Activated T-helper 1 cell treated with anti-CD3 and anti-CD28 coated beads, Interleukin-12 subunit alpha, Interleukin-12 subunit beta, Interleukin-2, Interleukin-4 antibody, amounts not matched to agents 30 ng/mL and 10 ng/mL and 1 ng/mL, durations not matched to agents 14 hours and 24 hours and 36 hours (primary cell): Measurements from ENCODE around the gene ITGB5. TPM values are rescaled to one million over a fixed set of nuclear protein-coding genes. Genes with fewer than 3 reads are reported as not detected.

Source experiments
- DNase-seq: peaks from one replicate; pipeline ENCODE4 v3.0.0; 2021; ENCODE audit warnings: low spot score
- H3K27ac Mint-ChIP-seq: one replicate; pipeline ENCODE4 v1.8.0; 2021; ENCODE audit warnings: mild to moderate bottlenecking, mixed read lengths
- H3K27me3 Mint-ChIP-seq: one replicate; pipeline ENCODE4 v1.8.0; 2022; ENCODE audit warnings: mild to moderate bottlenecking, moderate library complexity, mixed read lengths; ENCODE audit not compliant: insufficient read depth
- H3K36me3 Mint-ChIP-seq: one replicate; pipeline ENCODE4 v1.8.0; 2021; ENCODE audit warnings: low read depth, mixed read lengths
- H3K4me1 Mint-ChIP-seq: one replicate; pipeline ENCODE4 v1.8.0; 2021; ENCODE audit warnings: low read depth, mixed read lengths
- H3K4me3 Mint-ChIP-seq: one replicate; pipeline ENCODE4 v1.8.0; 2021; ENCODE audit warnings: mild to moderate bottlenecking, moderate library complexity, mixed read lengths
- H3K9me3 Mint-ChIP-seq: one replicate; pipeline ENCODE4 v1.8.0; 2021; ENCODE audit warnings: mixed read lengths
- intact Hi-C: fragments of 100-400 bp; cut with micrococcal nuclease; formaldehyde crosslinking; loops from one replicate; pipeline ENCODE4 v1.15.1; 2024
- total RNA-seq: library from RNA; stranded (reverse); gene quantifications from 2 replicates; pipeline ENCODE4 v1.2.3, GENCODE V29; 2022

Gene ITGB5
- total RNA-seq, 1 donor from 2014 or later: 2.2 TPM

GRCh38 chr3:124867511-124867910, 19.7 kb downstream of the ITGB5 start:
- Mint-ChIP-seq H3K4me1 (no peaks in the 10 kb centered on the region), H3K9me3 (no peaks in the 10 kb centered on the region), H3K36me3 (no peaks in the 10 kb centered on the region), H3K27me3 (peaks cover 23% of the 10 kb centered on the region), H3K4me3 (no peak overlapping the region), H3K27ac (no peak overlapping the region)
- intact Hi-C loops: no loop called here
- no peak for DNase-seq

- Mint-ChIP-seq H3K4me1 (no peaks in the 10 kb centered on the region), H3K27ac (no peak overlapping the region)
- no peak for DNase-seq
These were observed 25.2 kb downstream of the ITGB5 start for GRCh38 chr3:124862006-124862405.

DNA sequence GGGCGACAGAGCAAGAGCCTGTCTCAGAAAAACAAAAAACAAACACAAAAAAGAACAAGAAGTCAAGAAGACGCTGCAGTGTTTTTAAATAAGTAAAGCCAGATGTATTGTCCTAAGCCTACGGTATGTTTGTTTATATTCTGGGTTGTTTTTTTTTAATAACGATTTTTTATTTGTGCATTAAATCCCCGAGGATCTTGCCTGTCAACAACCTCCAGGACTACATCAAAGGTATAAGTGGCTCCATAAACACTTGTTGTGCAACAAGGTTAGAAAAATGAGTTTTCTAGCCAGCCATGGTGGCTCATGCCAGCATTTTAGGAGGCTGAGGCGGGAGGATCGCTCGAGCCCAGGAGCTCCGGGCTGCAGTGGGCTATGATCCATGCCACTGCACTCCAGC, 26.1 kb downstream of the ITGB5 start:
- no peaks in the 10 kb centered on the region for H3K9me3 Mint-ChIP-seq
- H3K4me1 Mint-ChIP-seq: no peaks in the 10 kb centered on the region
- intact Hi-C loops: no loop called here
- DNase-seq: no peak
- no peak overlapping the region for H3K27ac Mint-ChIP-seq
- H3K36me3 Mint-ChIP-seq: no peaks in the 10 kb centered on the region
- peaks cover 21% of the 10 kb centered on the region for H3K27me3 Mint-ChIP-seq
- H3K4me3 Mint-ChIP-seq: no peak overlapping the region

More at GRCh38 chr3:124862006-124862405, 25.2 kb downstream of the ITGB5 start:
- no peaks in the 10 kb centered on the region for H3K9me3 Mint-ChIP-seq
- peaks cover 22% of the 10 kb centered on the region for H3K27me3 Mint-ChIP-seq
- H3K36me3 Mint-ChIP-seq: no peaks in the 10 kb centered on the region
- intact Hi-C loops: no loop called here
- H3K4me3 Mint-ChIP-seq: no peak overlapping the region

DNA sequence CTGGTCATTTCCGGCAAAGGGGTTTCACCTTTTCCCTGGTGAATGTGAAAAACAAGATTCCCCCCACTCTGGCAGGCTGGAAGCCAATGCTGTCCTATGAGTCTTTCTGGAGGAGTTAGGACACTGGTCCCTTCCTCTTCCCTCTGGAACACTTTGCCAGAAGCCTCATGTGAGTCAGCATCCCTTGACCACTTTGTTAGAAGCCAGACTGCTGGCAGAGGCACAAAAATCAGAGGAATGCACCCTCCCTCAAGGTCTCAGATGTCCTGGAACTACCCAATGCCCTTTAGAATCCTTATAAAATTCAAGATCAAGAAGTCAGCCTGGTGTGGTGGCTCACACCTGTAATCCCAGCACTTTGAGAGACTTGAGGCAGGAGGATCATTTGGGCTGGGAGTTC, 26.6 kb downstream of the ITGB5 start:
- H3K36me3 Mint-ChIP-seq: no peaks in the 10 kb centered on the region
- no peak overlapping the region for H3K4me3 Mint-ChIP-seq
- H3K27me3 Mint-ChIP-seq: peaks cover 20% of the 10 kb centered on the region
- H3K27ac Mint-ChIP-seq: no peak overlapping the region
- no peaks in the 10 kb centered on the region for H3K4me1 Mint-ChIP-seq
- no peaks in the 10 kb centered on the region for H3K9me3 Mint-ChIP-seq
- intact Hi-C loops: no loop called here
- no peak for DNase-seq

GRCh38 chr3:124859025-124859424, 28.1 kb downstream of the ITGB5 start:
- Mint-ChIP-seq H3K27ac (no peak overlapping the region), H3K36me3 (no peaks in the 10 kb centered on the region), H3K4me1 (no peaks in the 10 kb centered on the region), H3K27me3 (peaks cover 13% of the 10 kb centered on the region), H3K4me3 (no peak overlapping the region), H3K9me3 (no peaks in the 10 kb centered on the region)
- DNase-seq: no peak
- intact Hi-C loops: no loop called here

- no peaks in the 10 kb centered on the region for H3K9me3 Mint-ChIP-seq
- intact Hi-C loops: no loop called here
These were observed 28.9 kb downstream of the ITGB5 start for GRCh38 chr3:124858275-124858674.

GRCh38 chr3:124856677-124857076, 30.5 kb downstream of the ITGB5 start:
- Mint-ChIP-seq H3K4me3 (no peak overlapping the region), H3K9me3 (no peaks in the 10 kb centered on the region), H3K36me3 (no peaks in the 10 kb centered on the region), H3K27ac (no peak overlapping the region), H3K27me3 (peaks cover 12% of the 10 kb centered on the region), H3K4me1 (no peaks in the 10 kb centered on the region)
- intact Hi-C loops: no loop called here
- no peak for DNase-seq

More at GRCh38 chr3:124858275-124858674, 28.9 kb downstream of the ITGB5 start:
- Mint-ChIP-seq H3K36me3 (no peaks in the 10 kb centered on the region), H3K4me3 (no peak overlapping the region), H3K27me3 (peaks cover 15% of the 10 kb centered on the region), H3K27ac (no peak overlapping the region), H3K4me1 (no peaks in the 10 kb centered on the region)
- no peak for DNase-seq

DNA sequence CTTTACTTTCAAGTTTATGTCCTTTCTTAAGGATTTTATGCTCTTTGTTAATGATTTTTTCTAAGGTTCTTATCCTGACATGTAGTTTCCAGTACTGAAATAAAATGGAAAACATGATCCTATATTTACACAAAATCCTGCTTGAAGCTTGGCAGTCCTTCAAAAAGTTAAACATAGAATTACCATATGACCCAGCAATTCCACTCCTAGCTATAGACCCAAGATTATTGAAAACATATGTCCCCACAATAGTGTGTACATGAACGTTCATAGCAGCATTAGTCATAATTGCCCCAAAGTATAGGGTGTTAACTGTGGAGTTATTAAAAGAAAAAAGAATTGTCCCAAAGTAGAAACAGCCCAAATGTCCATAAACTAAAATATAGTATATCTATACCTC, 33.2 kb downstream of the ITGB5 start:
- H3K4me3 Mint-ChIP-seq: no peak overlapping the region
- H3K4me1 Mint-ChIP-seq: no peaks in the 10 kb centered on the region
- no peak for DNase-seq
- no peaks in the 10 kb centered on the region for H3K9me3 Mint-ChIP-seq
- H3K27me3 Mint-ChIP-seq: peaks cover 13% of the 10 kb centered on the region
- no peak overlapping the region for H3K27ac Mint-ChIP-seq
- H3K36me3 Mint-ChIP-seq: no peaks in the 10 kb centered on the region
- intact Hi-C loops: no loop called here

- Mint-ChIP-seq H3K27ac (no peak overlapping the region), H3K36me3 (no peaks in the 10 kb centered on the region), H3K9me3 (no peaks in the 10 kb centered on the region)
These were observed 33.7 kb downstream of the ITGB5 start for GRCh38 chr3:124853446-124853845.

GRCh38 chr3:124851905-124852304, 35.3 kb downstream of the ITGB5 start:
- Mint-ChIP-seq H3K27me3 (peaks cover 10% of the 10 kb centered on the region), H3K36me3 (no peaks in the 10 kb centered on the region), H3K9me3 (no peaks in the 10 kb centered on the region), H3K27ac (no peak overlapping the region), H3K4me3 (no peak overlapping the region), H3K4me1 (no peaks in the 10 kb centered on the region)
- intact Hi-C loops: no loop called here
- no peak for DNase-seq

More at GRCh38 chr3:124853446-124853845, 33.7 kb downstream of the ITGB5 start:
- intact Hi-C loops: no loop called here
- Mint-ChIP-seq H3K4me3 (no peak overlapping the region), H3K27me3 (peaks cover 14% of the 10 kb centered on the region), H3K4me1 (no peaks in the 10 kb centered on the region)
- DNase-seq: no peak

DNA sequence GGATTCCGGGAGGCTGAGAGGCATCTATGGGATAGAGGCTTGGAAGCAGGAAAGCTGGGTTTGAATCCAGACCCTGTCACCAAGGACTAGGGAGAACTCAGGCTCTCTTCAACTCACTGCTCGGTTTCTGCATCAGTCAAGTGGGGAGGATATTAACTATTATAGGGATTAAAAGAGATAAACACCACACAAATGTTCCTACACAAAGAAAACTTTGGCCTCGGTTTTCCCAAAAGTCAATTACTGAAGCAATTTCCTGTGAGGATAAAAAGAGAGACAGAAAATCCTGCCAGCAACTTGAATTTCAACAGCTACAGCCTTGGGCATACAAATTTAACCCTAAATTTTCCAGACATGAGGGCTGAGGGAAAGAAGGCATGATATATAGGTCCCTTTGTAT, 36.0 kb downstream of the ITGB5 start:
- H3K9me3 Mint-ChIP-seq: no peaks in the 10 kb centered on the region
- peaks cover 8% of the 10 kb centered on the region for H3K27me3 Mint-ChIP-seq
- H3K36me3 Mint-ChIP-seq: no peaks in the 10 kb centered on the region

DNA sequence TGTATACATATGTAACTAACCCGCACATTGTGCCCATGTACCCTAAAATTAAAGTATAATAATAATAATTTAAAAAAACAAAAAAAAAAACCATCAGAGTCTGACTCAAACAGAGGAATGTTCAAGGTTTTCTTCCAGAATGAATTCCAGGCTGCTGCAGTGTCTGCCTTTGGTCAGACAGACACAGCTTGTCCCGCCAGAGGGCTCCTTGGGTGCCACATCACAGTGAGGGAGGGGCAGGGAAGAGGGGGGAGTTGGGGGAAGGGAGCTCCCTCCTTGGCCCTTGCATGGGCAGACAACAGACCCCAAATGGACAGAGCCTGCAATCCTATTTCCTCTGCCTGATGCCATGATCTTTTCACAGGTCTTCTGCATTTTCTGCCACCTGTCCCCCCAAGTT, 36.5 kb downstream of the ITGB5 start:
- Mint-ChIP-seq H3K4me1 (no peaks in the 10 kb centered on the region), H3K36me3 (no peaks in the 10 kb centered on the region), H3K9me3 (no peaks in the 10 kb centered on the region), H3K4me3 (no peak overlapping the region), H3K27me3 (peaks cover 8% of the 10 kb centered on the region), H3K27ac (no peak overlapping the region)
- no peak for DNase-seq
- intact Hi-C loops: no loop called here

More for the DNA sequence above, 36.0 kb downstream of the ITGB5 start:
- no peak for DNase-seq
- no peaks in the 10 kb centered on the region for H3K4me1 Mint-ChIP-seq
- H3K4me3 Mint-ChIP-seq: no peak overlapping the region
- intact Hi-C loops: no loop called here
- no peak overlapping the region for H3K27ac Mint-ChIP-seq

GRCh38 chr3:124850212-124850611, 37.0 kb downstream of the ITGB5 start:
- Mint-ChIP-seq H3K36me3 (no peaks in the 10 kb centered on the region), H3K9me3 (no peaks in the 10 kb centered on the region), H3K4me1 (no peaks in the 10 kb centered on the region), H3K27ac (no peak overlapping the region), H3K4me3 (no peak overlapping the region), H3K27me3 (peaks cover 6% of the 10 kb centered on the region)
- DNase-seq: no peak
- intact Hi-C loops: no loop called here

GRCh38 chr3:124848300-124848699, 38.9 kb downstream of the ITGB5 start:
- peaks cover 4% of the 10 kb centered on the region for H3K27me3 Mint-ChIP-seq
- H3K36me3 Mint-ChIP-seq: no peaks in the 10 kb centered on the region
- H3K4me1 Mint-ChIP-seq: no peaks in the 10 kb centered on the region
- H3K27ac Mint-ChIP-seq: no peak overlapping the region
- no peak for DNase-seq
- H3K4me3 Mint-ChIP-seq: no peak overlapping the region
- no peaks in the 10 kb centered on the region for H3K9me3 Mint-ChIP-seq
- intact Hi-C loops: no loop called here
